Measurements from ENCODE around the gene ARHGAP6.
"Not testable (repeated sequence)": the region's sequence is repeated elsewhere in the genome, so short reads cannot be mapped to it uniquely, and the experiment has no call there.

The ARHGAP6 gene

DNA sequence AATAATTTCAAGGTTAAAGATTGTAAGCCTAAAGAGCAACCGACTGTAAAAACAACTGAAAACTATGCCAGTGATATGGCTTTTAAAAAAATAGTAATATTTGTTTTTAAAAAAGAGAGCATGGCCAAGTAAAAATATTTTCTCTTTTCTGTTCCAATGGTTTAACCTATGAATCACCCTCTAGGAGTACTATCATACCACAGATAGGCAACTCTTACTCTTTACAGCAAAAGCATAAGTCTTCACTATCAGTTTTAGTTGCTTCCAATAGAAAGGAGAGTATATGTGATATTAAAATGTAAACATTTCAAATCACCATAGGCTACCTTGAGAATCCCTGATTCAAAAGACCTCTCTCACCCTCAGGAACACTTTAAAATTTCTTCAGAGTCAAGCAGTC lies 269.9 kb downstream of the ARHGAP6 start:
- no peak for DNase-seq (ENCODE audit: low read depth in 2 of 2)

DNA sequence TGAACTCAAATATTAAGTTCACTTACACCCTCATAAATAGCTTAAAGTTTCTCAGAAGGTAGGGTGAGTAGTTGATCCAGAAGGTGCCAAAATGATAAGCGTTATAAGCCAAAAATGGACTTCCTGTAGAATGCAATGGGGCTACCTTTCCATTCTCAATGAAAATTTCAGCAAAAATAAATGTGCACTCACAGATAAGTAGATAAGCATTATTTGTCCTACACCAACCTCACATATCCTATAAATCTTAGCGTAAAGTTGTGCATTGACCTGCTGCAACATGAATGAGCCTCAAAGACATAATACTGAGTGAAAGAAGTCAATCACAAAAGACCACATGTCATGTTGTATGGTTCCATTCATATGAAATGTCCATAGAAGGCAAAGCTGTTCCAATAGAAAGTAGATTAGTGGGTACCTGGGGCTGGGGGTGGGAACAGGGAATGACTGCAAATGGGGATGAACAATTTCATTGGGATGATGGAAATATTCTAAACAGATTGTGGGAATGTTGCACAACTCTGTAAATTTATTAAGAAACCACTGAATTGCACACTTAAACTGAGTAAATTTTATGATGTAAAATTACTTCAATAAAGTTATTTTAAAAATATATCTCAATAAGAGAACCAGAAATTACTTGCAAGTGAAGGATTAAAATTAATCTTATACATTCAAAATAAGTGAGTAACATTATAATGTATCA lies 271.6 kb downstream of the ARHGAP6 start:
- DNase-seq (ENCODE audit: low read depth in 2 of 2), result no peak

DNA sequence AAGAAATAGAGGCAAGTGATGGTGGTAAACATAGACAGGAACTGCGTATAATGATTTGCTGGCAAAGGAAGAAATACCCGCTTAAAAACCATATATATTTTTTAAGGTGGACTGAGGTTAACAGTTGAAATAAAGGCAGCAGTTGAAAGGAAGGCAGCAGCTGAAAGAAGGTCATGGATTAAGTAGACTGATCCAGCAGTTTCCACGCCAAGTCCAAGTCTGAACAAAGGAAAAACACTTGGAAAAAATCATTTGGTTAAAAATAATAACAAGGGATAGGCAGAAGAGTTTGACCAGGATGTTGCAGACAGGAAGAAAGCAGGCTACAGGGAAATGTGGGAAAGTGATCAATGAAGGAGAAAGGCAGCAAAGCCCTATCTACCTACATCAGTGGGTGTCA lies 278.9 kb downstream of the ARHGAP6 start:
- no peak for DNase-seq (ENCODE audit: low read depth in 2 of 2)

DNA sequence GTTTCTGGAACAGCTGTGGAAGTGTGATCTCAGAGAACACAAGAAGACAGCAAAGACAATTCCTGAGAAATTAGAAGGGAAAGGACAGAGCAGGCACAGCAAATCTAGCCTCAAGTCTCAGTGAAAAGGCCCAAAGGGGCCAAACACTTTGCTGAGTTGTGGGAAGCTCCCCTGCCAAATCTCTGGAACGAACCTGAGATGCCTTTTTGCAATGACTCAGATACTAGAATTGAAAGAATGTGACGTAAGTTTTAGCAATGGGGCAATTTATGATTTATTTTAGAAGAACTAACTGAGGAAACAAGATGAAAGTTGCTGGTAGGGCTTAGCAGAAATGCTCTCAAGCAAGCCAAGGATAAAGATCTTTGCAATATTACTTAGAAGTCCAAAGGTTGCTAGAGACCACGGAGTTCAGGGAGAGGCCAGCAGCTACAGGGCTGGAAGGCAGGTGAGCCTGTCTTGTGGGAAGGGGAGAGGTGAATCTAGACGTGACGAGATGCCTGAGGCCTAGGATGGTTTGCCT lies 279.7 kb downstream of the ARHGAP6 start:
- no peak for DNase-seq (ENCODE audit: low read depth in 2 of 2)

DNA sequence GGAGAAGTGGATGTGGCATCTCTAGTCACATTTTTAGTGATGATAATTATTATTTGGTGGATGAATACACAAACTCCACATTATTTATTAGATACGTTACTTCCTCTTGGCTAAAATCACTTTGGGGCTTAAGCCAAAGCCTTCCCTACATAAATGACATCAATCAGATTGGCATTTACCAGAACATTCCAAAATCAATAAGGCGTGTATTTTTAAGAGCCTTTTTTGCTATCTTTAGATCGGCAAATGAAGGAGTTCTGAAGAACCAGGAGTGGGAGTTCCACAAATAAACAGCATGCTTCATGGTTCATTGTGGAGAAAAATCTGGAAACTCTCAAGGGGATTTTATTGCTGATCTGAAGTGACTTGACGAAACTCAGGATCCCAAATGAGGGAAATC lies 282.8 kb downstream of the ARHGAP6 start:
- no peak for DNase-seq (ENCODE audit: low read depth in 2 of 2)

DNA sequence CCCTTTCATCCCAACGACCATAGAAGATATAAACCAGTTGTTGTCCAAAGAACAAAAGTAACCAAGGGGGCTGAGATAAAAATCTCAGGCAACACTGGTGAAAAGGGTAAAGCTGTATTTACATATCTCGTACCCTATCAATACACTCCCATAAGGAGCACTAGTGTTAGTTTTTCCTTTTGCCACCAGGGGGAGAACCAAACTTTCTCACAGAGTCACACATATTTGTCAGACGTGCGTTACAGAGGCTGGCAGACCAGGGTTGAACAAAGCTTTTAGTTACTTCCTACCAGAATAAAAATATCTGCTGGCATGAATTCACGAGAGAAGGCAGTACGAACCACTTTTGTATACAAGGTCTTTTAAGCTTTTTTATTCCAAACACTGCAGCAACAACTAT lies 284.3 kb downstream of the ARHGAP6 start:
- DNase-seq (ENCODE audit: low read depth in 2 of 2), result no peak

DNA sequence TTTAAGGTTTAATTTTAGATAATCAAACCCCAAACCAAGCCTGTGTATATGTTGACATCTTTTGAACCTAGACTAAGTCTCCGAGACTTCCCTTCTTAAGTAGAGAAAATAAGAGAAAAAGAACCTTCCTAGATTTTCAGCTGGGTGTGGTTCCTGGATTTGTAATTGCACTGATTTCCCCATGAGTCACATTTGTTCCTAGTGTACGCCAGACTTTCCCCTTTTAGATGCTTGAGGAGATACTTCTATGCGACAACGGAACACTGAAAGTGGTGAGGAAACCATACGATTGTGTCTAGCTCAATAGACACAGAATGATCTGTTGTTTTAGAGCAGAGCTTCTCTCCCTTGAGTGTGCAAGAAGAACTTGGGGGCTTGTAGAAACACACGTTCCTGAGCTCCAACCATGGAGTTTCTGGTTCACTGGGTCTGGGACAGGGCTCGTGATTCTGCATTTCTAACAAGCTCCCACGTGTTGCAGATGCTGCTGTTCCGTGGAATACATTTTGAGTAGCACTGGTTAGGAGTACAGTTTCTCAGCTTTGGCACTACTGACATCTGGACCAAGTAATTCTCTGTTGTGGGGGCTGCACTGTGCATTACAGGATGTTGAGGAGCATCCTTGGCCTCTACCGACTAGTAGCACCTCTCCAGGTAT lies 285.4 kb downstream of the ARHGAP6 start:
- DNase-seq (ENCODE audit: low read depth in 2 of 2), result no peak

DNA sequence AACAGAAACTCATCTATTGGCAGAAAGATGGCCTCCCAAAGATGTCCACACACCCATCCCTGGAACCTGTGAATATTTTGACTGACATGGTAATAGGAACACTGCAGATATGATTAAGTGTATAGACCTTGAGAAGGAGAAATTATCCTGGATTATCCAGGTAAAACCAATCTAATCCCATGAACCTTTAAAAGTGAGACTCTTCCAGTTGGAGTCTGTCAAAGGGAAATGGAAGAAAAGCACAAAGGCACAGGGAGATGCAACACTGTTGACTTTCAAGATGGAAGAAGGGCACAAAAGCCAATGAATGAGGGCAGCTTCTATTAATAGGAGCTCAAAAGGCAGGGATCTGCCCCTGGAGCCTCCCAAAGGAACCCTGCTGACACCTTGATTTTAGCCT lies 289.6 kb downstream of the ARHGAP6 start:
- no peak for DNase-seq (ENCODE audit: low read depth in 2 of 2)

DNA sequence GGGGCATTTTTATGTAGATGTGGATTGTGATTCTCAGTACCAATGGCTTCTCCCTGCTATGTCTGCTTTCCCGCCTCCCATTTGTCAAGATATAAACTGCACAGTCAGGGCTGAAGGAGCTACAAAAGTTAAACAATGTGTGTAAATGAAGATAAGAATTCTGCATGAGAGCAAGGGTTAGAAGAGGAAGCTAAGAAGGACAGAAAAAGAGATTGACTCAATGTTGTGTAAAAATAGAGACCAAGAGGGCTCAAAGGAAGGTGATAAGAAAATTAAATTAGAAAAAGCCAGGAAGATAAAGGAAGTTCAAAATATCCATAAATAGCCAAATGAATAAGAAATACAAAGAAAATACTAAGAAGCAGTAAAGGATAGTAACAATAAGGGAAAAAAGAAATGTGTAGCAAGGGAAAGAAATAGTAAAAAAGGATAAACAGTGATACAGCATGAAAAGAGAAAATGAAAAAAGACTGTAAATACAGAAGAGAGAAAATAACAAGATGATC lies 290.1 kb downstream of the ARHGAP6 start:
- no peak for DNase-seq (ENCODE audit: low read depth in 2 of 2)

DNA sequence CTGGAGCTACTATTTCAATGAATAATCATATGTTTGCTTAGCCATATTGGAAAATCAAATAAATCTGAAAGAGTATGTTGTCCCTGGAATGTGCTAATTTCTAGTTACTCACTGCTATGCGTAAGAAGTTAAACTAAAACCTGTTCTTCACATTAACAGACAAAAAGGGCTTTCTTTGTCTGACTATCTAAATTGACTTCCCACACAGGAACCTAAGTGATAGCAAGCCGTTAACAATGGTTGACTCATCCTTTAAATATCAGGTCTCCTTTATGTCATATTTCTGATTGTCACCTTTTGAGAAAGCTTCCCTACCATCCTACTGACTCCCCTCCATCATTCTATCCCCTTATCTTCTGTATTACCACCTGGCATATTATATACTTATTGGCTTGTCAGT lies 291.1 kb downstream of the ARHGAP6 start:
- DNase-seq (ENCODE audit: low read depth in 2 of 2), result no peak

DNA sequence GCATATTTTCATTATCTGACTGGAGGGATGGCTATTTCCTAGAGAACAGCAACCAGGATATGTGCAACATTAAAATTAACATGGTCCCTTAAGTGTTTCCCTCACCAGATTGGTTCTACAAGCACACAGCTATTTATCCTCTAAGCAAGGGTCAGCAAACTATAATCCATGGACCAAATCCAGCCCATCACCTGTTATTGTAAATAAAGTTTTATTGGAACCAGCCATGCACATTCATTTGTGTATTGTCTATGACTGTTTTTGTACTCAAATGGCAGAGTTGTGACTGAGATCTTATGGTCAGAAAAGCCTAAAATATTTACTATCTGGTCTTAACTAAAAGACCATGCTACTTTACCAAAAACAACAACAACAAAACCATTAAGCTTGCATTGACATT lies 294.6 kb downstream of the ARHGAP6 start:
- DNase-seq (ENCODE audit: low read depth in 2 of 2), result no peak

DNA sequence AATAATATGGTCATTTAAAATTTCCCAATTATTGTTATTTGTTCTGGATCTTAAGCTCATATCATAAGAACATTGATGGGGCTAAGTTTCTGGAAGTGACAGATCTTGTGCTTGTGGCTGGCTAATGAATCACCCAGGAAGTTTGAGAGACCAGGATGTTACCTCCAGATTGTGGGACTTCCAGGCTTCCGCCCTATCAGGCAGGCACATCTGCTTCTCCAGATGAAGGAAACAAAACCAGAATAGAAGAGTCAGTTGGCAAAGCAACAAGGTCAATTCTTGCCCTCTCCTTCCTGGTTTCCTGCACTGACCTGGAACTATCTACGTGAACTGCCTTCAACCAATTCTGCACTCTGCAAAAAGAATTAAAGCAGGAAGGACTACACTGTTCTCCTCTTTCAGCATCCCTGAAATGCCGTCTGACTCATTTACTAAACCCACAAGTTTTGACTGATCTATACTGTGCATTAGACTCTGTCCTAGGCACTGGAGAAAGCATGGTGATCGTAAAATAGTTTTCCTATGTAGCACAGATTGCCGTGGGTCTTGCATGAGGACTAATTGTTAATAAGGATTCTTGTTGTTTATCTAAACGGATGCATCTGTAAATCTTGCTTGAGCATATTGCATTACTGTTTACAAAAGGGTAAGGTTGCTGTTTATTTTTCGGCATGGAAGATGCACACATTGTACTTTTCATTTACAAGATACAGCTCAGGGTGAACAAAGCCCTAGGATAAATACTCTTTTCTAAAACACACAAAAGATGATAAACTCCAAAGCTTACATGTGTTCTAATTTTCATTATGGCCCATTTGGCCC lies 297.9 kb downstream of the ARHGAP6 start:
- DNase-seq (ENCODE audit: low read depth in 2 of 2), result no peak

DNA sequence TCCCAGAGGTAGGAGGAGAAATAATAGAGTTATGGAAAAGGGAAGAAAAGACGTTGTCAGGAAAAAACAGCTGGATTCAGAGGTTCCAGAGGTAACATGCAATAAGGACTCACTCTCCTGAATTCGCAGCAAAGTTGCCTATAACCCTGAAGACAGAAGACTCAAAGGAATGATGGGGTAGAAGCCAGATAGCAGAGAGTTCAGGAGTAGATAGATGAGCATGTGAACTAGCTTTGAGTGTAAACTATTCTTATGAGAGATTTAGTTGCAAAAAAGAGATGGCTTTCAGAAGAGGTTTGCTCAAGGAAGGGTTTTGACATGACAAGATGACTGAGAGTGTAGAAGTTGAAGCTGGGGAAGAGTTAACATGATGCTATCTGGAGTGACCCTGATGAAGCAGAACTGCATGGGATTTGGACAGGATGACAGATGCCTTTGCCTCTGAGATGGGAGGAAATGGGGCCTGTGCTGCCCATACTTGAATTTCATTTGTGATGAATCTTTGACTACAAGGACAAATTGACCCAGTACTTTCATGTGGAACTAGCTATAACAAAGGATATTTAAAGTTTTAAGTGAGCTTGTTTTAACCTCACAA lies 298.6 kb downstream of the ARHGAP6 start:
- DNase-seq (ENCODE audit: low read depth in 2 of 2), result no peak

DNA sequence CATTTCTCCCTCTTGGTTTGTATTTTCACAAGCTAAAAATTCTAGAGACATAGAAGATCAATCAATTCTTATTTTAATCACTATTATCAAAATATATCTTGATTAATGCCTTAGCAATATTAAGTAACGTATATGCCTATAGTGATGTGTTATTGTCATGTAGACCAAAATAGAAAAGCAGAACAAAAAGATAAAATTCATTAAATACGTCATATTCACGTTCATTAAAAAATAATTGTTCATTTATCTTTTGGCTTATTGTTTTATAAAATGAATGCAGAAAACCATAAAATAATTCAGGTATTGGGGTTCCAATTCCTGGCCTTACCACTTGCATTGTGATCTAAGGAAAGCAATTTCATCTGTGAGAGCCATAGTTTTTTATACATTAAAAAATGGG lies 300.3 kb downstream of the ARHGAP6 start:
- DNase-seq (ENCODE audit: low read depth in 2 of 2), result no peak

DNA sequence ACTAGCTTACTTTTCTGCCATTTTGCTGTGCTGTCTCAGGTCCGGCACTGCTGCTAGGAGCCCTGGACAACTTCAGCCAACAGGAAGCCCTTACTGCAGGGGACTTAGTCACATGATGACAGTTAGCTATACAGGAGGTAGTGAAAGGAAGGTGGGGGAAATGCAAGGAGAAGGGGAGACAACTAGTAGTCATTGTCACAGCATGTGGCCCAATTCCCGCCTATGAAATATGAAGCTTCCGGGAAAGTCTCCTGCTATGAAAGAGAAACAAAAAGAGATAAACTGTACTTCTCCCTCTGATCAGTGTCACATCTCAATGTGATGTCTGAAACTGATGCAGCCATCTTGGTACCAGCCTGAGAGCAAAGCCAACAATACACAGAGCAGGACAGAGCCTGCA lies 300.9 kb downstream of the ARHGAP6 start:
- DNase-seq (ENCODE audit: low read depth in 2 of 2), result no peak

DNA sequence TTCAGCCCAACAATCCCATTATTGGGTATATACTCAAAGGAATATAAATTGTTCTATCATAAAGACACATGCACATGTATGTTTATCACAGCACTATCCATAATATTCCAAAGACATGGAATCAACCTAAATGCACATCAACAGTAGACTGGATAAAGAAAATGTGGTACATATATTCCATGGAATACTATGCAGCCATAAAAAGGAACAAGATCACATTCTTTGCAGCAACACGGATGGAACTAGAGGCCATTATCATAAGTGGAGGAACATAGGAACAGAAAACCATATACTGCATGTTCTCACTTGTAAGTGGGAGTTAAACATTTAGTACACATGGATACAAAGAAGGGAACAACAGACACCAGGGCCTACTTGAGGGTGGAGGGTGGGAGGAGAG lies 301.9 kb downstream of the ARHGAP6 start:
- DNase-seq (ENCODE audit: low read depth in 2 of 2), result not testable (repeated sequence)

DNA sequence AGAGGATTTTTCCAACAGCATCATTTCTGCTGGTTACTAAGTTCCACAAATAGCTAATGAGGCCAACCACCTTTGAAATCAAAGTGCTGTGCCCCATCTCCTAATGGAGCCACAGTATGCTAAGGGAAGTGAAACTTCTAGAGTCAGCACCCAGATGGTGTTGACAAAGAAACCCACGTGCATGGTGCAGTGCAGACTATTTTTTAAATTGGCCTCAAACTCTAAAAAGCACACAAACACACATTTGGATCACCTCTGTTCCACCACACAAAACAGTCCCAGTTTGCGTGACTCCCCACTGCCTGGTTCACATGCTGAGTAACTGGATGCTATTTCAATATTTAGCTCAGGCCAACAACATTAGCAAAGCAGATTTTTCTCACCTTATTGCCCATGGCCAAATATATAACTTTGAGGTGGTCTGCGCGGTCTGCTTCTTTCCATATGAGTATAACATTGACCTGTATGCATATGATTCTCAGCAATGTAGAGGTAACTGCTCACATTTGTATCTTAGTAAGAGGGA lies 302.6 kb downstream of the ARHGAP6 start:
- DNase-seq (ENCODE audit: low read depth in 2 of 2), result no peak

DNA sequence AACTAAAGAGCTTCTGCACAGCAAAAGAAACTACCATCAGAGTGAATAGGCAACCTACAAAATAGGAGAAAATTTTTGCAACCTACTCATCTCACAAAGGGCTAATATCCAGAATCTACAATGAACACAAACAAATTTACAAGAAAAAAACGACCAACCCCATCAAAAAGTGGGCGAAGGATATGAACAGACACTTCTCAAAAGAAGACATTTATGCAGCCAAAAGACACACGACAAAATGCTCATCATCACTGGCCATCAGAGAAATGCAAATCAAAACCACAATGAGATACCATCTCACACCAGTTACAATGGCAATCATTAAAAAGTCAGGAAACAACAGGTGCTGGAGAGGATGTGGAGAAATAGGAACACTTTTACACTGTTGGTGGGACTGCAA lies 304.1 kb downstream of the ARHGAP6 start:
- DNase-seq (ENCODE audit: low read depth in 2 of 2), result not testable (repeated sequence)

DNA sequence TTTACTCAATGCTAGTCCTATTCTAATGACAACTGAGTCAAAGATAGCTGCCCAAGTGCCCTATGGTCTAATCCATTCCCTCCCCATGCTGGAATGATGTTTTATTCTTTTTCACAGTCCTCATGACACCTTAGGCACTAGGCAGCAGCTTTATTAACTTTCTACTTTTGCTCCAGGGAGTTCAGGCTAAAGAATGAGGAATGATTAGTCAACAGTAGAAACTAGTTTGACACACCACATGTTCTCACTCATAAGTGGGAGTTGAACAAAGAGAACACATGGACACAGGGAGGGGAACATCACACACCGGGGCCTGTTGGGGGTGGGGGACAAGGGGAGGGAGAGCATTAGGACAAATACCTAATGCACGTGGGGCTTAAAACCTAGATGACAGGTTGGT lies 309.8 kb downstream of the ARHGAP6 start:
- DNase-seq (ENCODE audit: low read depth in 2 of 2), result not testable (repeated sequence)

DNA sequence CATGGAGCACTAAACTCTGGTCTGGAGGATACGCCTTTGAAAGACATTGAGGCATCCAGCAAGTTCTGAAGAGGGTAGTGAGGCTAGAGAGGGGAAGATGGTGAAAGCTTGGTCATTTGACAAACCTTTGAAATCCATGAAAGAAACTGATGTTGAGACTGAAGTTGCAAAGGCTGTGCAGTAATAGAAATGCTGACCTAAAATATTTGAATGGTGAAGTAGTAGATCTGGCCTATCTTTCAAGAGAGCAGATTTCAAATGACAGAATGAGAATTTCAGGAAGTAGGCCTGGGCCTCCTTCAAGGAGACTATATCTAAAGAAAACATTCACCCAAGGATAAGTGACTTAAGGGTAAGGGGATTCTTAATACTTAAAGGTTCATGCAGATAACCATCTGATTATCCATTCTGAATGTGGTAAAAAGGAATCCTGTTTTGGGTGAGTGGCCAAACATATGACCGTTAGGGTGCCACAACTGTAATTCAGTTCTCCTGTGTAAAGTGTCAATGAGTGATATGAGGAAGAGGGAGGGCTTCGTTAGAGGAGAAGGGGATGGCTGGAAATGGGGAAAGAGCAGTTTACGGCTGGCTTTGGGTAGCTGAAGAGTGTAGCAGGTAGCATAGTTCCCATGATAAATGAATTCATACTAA lies 310.3 kb downstream of the ARHGAP6 start:
- no peak for DNase-seq (ENCODE audit: low read depth in 2 of 2)

DNA sequence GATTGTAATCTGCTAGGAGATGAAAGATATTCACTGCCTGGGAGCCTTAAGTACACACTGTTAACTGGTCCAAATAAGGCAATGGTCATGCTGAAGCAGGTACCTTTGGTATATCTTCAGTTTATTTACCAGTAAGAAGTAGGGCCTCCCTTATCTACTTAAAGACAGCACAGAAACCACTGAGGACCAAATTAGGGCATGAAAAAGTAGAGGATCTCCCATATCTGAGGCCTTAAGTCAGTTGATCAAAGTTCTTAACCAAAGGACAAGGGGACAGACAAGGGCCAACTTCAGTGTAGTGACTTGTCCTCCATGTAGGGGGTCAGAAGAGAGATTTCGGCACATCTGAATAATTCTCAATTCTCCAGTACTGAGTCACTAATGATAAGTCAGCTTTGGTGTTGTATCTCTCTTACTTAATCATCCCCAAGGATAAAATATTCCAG lies 313.4 kb downstream of the ARHGAP6 start:
- no peak for DNase-seq (ENCODE audit: low read depth in 2 of 2)
